ENCODE measurements around the gene FRMD5.

FRMD5 gene

GRCh38 chr15:43883571-43883970, 311.5 kb downstream of the FRMD5 start:
- H3K4me3 ChIP-seq (ENCODE audit: control insufficient read depth in 1 of 7, extremely low read depth in 1 of 7, insufficient read depth in 4 of 7, low read depth in 2 of 7, low read length in 6 of 7), result no peak overlapping the region
- H3K27me3 ChIP-seq (replicated peaks in 2 of 5; ENCODE audit: control insufficient read depth in 4 of 5, insufficient read depth in 5 of 5, low read length in 4 of 5), result no peaks in the 10 kb centered on the region
- H3K36me3 ChIP-seq (ENCODE audit: control insufficient read depth in 4 of 4, insufficient read depth in 4 of 4, low read length in 3 of 4), result peaks cover 0 to 44% (median 9%) of the 10 kb centered on the region in 4 experiments
- no peaks in the 10 kb centered on the region for H3K4me1 ChIP-seq (ENCODE audit: control extremely low read depth in 1 of 4, control insufficient read depth in 4 of 4, insufficient read depth in 4 of 4, low read length in 3 of 4)
- ChIA-PET CTCF (interaction anchor here (1.1 to 1.4 kb wide), 2 partner anchors 15 to 336 kb away, joined by 3 read pairs; no protein-coding TSS in a partner anchor), POLR2A (no interaction called here)
- no peaks in the 10 kb centered on the region for H3K9me3 ChIP-seq (ENCODE audit: control extremely low read depth in 1 of 5, control insufficient read depth in 4 of 5, insufficient read depth in 2 of 5, low read depth in 1 of 5, low read length in 4 of 5)
- DNase-seq, result no peak
- 100% methylated on average over 3 of the region's 3 CpGs for WGBS (ENCODE audit: insufficient coverage)
- no peak overlapping the region for H3K27ac ChIP-seq (ENCODE audit: insufficient read depth in 1 of 2, low read depth in 1 of 2, low read length in 2 of 2, poor library complexity in 1 of 2, severe bottlenecking in 2 of 2)

- no peaks in the 10 kb centered on the region for H3K4me1 ChIP-seq (ENCODE audit: control extremely low read depth in 1 of 4, control insufficient read depth in 4 of 4, insufficient read depth in 4 of 4, low read length in 3 of 4)
- peak in 2 of 3 donors; percentile 4 to 13 for DNase-seq
- no peak overlapping the region for H3K27ac ChIP-seq (ENCODE audit: insufficient read depth in 1 of 2, low read depth in 1 of 2, low read length in 2 of 2, poor library complexity in 1 of 2, severe bottlenecking in 2 of 2)
- CTCF ChIA-PET, result interaction anchor here (1.0 to 1.9 kb wide), 3 partner anchors 9 to 547 kb away, joined by 3 to 5 read pairs (median 3); no protein-coding TSS in a partner anchor
- H3K36me3 ChIP-seq (ENCODE audit: control insufficient read depth in 4 of 4, insufficient read depth in 4 of 4, low read length in 3 of 4), result peaks cover 0 to 58% (median 10%) of the 10 kb centered on the region in 4 experiments
- no peaks in the 10 kb centered on the region for H3K27me3 ChIP-seq (replicated peaks in 2 of 5; ENCODE audit: control insufficient read depth in 4 of 5, insufficient read depth in 5 of 5, low read length in 4 of 5)
- POLR2A ChIA-PET, result no interaction called here
- no peak overlapping the region for H3K4me3 ChIP-seq (ENCODE audit: control insufficient read depth in 1 of 7, extremely low read depth in 1 of 7, insufficient read depth in 4 of 7, low read depth in 2 of 7, low read length in 6 of 7)
- 92% methylated on average over 4 of the region's 7 CpGs for WGBS (ENCODE audit: insufficient coverage)
- no peaks in the 10 kb centered on the region for H3K9me3 ChIP-seq (ENCODE audit: control extremely low read depth in 1 of 5, control insufficient read depth in 4 of 5, insufficient read depth in 2 of 5, low read depth in 1 of 5, low read length in 4 of 5)
Observed at GRCh38 chr15:43881944-43882343, 313.1 kb downstream of the FRMD5 start.

GRCh38 chr15:43881245-43881644, 313.8 kb downstream of the FRMD5 start:
- DNase-seq, result no peak
- Histone ChIP-seq H3K36me3 (ENCODE audit: control insufficient read depth in 4 of 4, insufficient read depth in 4 of 4, low read length in 3 of 4) (peaks cover 0 to 60% (median 9%) of the 10 kb centered on the region in 4 experiments), H3K27me3 (replicated peaks in 2 of 5; ENCODE audit: control insufficient read depth in 4 of 5, insufficient read depth in 5 of 5, low read length in 4 of 5) (no peaks in the 10 kb centered on the region), H3K27ac (ENCODE audit: insufficient read depth in 1 of 2, low read depth in 1 of 2, low read length in 2 of 2, poor library complexity in 1 of 2, severe bottlenecking in 2 of 2) (no peak overlapping the region), H3K4me1 (ENCODE audit: control extremely low read depth in 1 of 4, control insufficient read depth in 4 of 4, insufficient read depth in 4 of 4, low read length in 3 of 4) (no peaks in the 10 kb centered on the region), H3K4me3 (ENCODE audit: control insufficient read depth in 1 of 7, extremely low read depth in 1 of 7, insufficient read depth in 4 of 7, low read depth in 2 of 7, low read length in 6 of 7) (no peak overlapping the region), H3K9me3 (ENCODE audit: control extremely low read depth in 1 of 5, control insufficient read depth in 4 of 5, insufficient read depth in 2 of 5, low read depth in 1 of 5, low read length in 4 of 5) (no peaks in the 10 kb centered on the region)
- POLR2A ChIA-PET, result no interaction called here
- CTCF ChIA-PET, result interaction anchor here (1.0 to 1.9 kb wide), 3 partner anchors 9 to 547 kb away, joined by 3 to 5 read pairs (median 3); no protein-coding TSS in a partner anchor
- WGBS (ENCODE audit: insufficient coverage), result 100% methylated on average over 2 of the region's 4 CpGs

GRCh38 chr15:43880406-43881194, 314.5 kb downstream of the FRMD5 start:
- Histone ChIP-seq H3K27ac (ENCODE audit: insufficient read depth in 1 of 2, low read depth in 1 of 2, low read length in 2 of 2, poor library complexity in 1 of 2, severe bottlenecking in 2 of 2) (no peak overlapping the region), H3K4me3 (ENCODE audit: control insufficient read depth in 1 of 7, extremely low read depth in 1 of 7, insufficient read depth in 4 of 7, low read depth in 2 of 7, low read length in 6 of 7) (no peak overlapping the region), H3K36me3 (ENCODE audit: control insufficient read depth in 4 of 4, insufficient read depth in 4 of 4, low read length in 3 of 4) (peaks cover 0 to 60% (median 9%) of the 10 kb centered on the region in 4 experiments), H3K9me3 (ENCODE audit: control extremely low read depth in 1 of 5, control insufficient read depth in 4 of 5, insufficient read depth in 2 of 5, low read depth in 1 of 5, low read length in 4 of 5) (no peaks in the 10 kb centered on the region), H3K4me1 (ENCODE audit: control extremely low read depth in 1 of 4, control insufficient read depth in 4 of 4, insufficient read depth in 4 of 4, low read length in 3 of 4) (no peaks in the 10 kb centered on the region), H3K27me3 (replicated peaks in 2 of 5; ENCODE audit: control insufficient read depth in 4 of 5, insufficient read depth in 5 of 5, low read length in 4 of 5) (no peaks in the 10 kb centered on the region)
- DNase-seq, result no peak
- ChIA-PET POLR2A (no interaction called here), CTCF (interaction anchor here (1.3 kb wide), 1 partner anchor 548 kb away, joined by 3 read pairs; no protein-coding TSS in a partner anchor)
- WGBS (ENCODE audit: insufficient coverage), result 100% methylated on average over 3 of the region's 5 CpGs

GRCh38 chr15:43879386-43880355, 315.4 kb downstream of the FRMD5 start:
- no peak overlapping the region for H3K4me3 ChIP-seq (ENCODE audit: control insufficient read depth in 1 of 7, extremely low read depth in 1 of 7, insufficient read depth in 4 of 7, low read depth in 2 of 7, low read length in 6 of 7)
- no peaks in the 10 kb centered on the region for H3K4me1 ChIP-seq (ENCODE audit: control extremely low read depth in 1 of 4, control insufficient read depth in 4 of 4, insufficient read depth in 4 of 4, low read length in 3 of 4)
- WGBS (ENCODE audit: insufficient coverage), result 97% methylated on average over 14 of the region's 15 CpGs
- H3K27ac ChIP-seq (ENCODE audit: insufficient read depth in 1 of 2, low read depth in 1 of 2, low read length in 2 of 2, poor library complexity in 1 of 2, severe bottlenecking in 2 of 2), result no peak overlapping the region
- H3K27me3 ChIP-seq (replicated peaks in 2 of 5; ENCODE audit: control insufficient read depth in 4 of 5, insufficient read depth in 5 of 5, low read length in 4 of 5), result no peaks in the 10 kb centered on the region
- ChIA-PET CTCF (interaction anchor here (0.7 to 2.2 kb wide), 3 partner anchors 9 to 663 kb away, joined by 3 to 9 read pairs (median 4); no protein-coding TSS in a partner anchor), POLR2A (interaction anchor here (0.6 kb wide), 1 partner anchor 336 kb away, joined by 6 read pairs; no protein-coding TSS in a partner anchor)
- no peak for DNase-seq
- H3K9me3 ChIP-seq (ENCODE audit: control extremely low read depth in 1 of 5, control insufficient read depth in 4 of 5, insufficient read depth in 2 of 5, low read depth in 1 of 5, low read length in 4 of 5), result no peaks in the 10 kb centered on the region
- H3K36me3 ChIP-seq (ENCODE audit: control insufficient read depth in 4 of 4, insufficient read depth in 4 of 4, low read length in 3 of 4), result peaks cover 0 to 60% (median 9%) of the 10 kb centered on the region in 4 experiments

GRCh38 chr15:43878446-43878845, 316.6 kb downstream of the FRMD5 start:
- Histone ChIP-seq H3K4me1 (ENCODE audit: control extremely low read depth in 1 of 4, control insufficient read depth in 4 of 4, insufficient read depth in 4 of 4, low read length in 3 of 4) (no peaks in the 10 kb centered on the region), H3K4me3 (ENCODE audit: control insufficient read depth in 1 of 7, extremely low read depth in 1 of 7, insufficient read depth in 4 of 7, low read depth in 2 of 7, low read length in 6 of 7) (no peak overlapping the region), H3K36me3 (ENCODE audit: control insufficient read depth in 4 of 4, insufficient read depth in 4 of 4, low read length in 3 of 4) (peaks cover 0 to 62% (median 12%) of the 10 kb centered on the region in 4 experiments), H3K9me3 (ENCODE audit: control extremely low read depth in 1 of 5, control insufficient read depth in 4 of 5, insufficient read depth in 2 of 5, low read depth in 1 of 5, low read length in 4 of 5) (no peaks in the 10 kb centered on the region), H3K27ac (ENCODE audit: insufficient read depth in 1 of 2, low read depth in 1 of 2, low read length in 2 of 2, poor library complexity in 1 of 2, severe bottlenecking in 2 of 2) (no peak overlapping the region), H3K27me3 (replicated peaks in 2 of 5; ENCODE audit: control insufficient read depth in 4 of 5, insufficient read depth in 5 of 5, low read length in 4 of 5) (no peaks in the 10 kb centered on the region)
- DNase-seq, result no peak
- POLR2A ChIA-PET, result no interaction called here
- CTCF ChIA-PET, result interaction anchor here (1.0 to 2.2 kb wide), 3 partner anchors 10 to 13 kb away, joined by 3 to 9 read pairs (median 4); no protein-coding TSS in a partner anchor
- WGBS (ENCODE audit: insufficient coverage), result 100% methylated on average over 2 of the region's 2 CpGs
